ENCODE data around the gene FBXL17. TPM values are rescaled to one million over a fixed set of nuclear protein-coding genes. Genes with fewer than 3 reads are reported as not detected.
A peak's percentile ranks its signal among the peaks of the same experiment; 100 is the strongest.

Gene FBXL17
- total and polyA plus RNA-seq, 9 of the 15 experiments (the other 6 are each of a cell fraction or from before 2014, with no cell fraction given) = 0.32 to 5.4 (median 1.8) TPM

DNA sequence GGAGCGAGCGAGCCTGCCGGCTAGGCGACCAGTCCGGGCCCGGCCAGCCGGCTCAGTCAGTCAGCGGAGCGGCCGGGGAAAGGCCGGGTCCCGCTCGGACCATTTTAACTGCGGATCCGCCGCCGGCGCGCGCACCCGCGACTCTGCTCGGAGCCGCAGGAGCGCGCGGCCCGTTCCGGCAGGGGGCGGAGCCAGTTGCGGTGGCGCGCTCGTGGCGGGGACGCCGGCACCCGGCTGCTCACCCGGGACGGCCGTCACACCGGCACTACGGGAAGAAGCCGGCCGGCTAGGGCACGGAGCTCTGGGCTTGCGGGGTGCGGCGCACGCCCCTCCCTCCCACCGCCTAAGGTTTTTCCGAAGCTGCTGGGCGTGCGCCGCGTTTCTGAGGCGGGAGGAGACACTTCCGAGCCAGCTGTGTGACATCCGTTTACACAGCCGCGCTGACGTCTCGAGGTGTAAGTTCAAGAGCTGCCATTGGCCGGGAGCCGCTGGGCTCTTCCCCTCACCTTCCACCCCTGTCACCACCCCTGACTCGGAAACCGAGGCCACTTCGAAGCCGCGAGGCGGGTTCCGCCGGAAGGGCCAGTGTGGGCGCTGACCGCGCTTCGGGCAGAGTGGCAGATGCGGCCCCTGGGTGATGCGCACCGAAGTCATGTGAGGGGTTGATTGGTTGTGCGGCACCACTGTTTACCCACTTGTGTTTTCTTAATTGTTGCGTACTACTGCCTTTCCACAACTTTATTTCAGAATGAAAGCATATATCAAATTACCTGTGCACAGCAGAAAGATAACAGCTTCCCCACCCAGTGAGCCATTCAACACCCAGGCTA lies at the start of gene FBXL17 (continued):
- peak; percentile 64; the same call in 1 of the 2 replicates for TF ChIP-seq MTA3 (IDR thresholded peaks at IDR 0.05; ENCODE audit: borderline replicate concordance)
- no peak for TF ChIP-seq MEF2D (tag; conservative IDR thresholded peaks at IDR 0.05; ENCODE audit: low read depth)
- peak in 1 of 2 experiments; percentile 54; a peak in 2 of 4 replicates for TF ChIP-seq FOXK2 (conservative IDR thresholded peaks at IDR 0.05 in 1 of 2, IDR thresholded peaks at IDR 0.05 in 1 of 2; ENCODE audit: low read depth in 2 of 2)
- TF ChIP-seq, protein P1, sequence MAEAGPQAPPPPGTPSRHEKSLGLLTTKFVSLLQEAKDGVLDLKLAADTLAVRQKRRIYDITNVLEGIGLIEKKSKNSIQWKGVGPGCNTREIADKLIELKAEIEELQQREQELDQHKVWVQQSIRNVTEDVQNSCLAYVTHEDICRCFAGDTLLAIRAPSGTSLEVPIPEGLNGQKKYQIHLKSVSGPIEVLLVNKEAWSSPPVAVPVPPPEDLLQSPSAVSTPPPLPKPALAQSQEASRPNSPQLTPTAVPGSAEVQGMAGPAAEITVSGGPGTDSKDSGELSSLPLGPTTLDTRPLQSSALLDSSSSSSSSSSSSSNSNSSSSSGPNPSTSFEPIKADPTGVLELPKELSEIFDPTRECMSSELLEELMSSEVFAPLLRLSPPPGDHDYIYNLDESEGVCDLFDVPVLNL (CRISPR knock-in tag; IDR thresholded peaks at IDR 0.05; ENCODE audit: low read depth) = no peak
- TF ChIP-seq, protein P2, sequence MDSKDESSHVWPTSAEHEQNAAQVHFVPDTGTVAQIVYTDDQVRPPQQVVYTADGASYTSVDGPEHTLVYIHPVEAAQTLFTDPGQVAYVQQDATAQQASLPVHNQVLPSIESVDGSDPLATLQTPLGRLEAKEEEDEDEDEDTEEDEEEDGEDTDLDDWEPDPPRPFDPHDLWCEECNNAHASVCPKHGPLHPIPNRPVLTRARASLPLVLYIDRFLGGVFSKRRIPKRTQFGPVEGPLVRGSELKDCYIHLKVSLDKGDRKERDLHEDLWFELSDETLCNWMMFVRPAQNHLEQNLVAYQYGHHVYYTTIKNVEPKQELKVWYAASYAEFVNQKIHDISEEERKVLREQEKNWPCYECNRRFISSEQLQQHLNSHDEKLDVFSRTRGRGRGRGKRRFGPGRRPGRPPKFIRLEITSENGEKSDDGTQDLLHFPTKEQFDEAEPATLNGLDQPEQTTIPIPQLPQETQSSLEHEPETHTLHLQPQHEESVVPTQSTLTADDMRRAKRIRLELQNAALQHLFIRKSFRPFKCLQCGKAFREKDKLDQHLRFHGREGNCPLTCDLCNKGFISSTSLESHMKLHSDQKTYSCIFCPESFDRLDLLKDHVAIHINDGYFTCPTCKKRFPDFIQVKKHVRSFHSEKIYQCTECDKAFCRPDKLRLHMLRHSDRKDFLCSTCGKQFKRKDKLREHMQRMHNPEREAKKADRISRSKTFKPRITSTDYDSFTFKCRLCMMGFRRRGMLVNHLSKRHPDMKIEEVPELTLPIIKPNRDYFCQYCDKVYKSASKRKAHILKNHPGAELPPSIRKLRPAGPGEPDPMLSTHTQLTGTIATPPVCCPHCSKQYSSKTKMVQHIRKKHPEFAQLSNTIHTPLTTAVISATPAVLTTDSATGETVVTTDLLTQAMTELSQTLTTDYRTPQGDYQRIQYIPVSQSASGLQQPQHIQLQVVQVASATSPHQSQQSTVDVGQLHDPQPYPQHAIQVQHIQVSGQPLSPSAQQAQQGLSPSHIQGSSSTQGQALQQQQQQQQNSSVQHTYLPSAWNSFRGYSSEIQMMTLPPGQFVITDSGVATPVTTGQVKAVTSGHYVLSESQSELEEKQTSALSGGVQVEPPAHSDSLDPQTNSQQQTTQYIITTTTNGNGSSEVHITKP (IDR thresholded peaks at IDR 0.05; ENCODE audit: partially characterized antibody) = no peak
- TF ChIP-seq U2AF1 (optimal IDR thresholded peaks at IDR 0.05; ENCODE audit: low read depth, low read length) = peak; percentile 4
- TF ChIP-seq COPS2 (conservative IDR thresholded peaks at IDR 0.05) = no peak
- no peak for TF ChIP-seq MIER1 (IDR thresholded peaks at IDR 0.05; ENCODE audit: low read depth)
- TF ChIP-seq RUNX1 (IDR thresholded peaks at IDR 0.05; ENCODE audit: low read depth) = no peak
- TF ChIP-seq, protein P3, sequence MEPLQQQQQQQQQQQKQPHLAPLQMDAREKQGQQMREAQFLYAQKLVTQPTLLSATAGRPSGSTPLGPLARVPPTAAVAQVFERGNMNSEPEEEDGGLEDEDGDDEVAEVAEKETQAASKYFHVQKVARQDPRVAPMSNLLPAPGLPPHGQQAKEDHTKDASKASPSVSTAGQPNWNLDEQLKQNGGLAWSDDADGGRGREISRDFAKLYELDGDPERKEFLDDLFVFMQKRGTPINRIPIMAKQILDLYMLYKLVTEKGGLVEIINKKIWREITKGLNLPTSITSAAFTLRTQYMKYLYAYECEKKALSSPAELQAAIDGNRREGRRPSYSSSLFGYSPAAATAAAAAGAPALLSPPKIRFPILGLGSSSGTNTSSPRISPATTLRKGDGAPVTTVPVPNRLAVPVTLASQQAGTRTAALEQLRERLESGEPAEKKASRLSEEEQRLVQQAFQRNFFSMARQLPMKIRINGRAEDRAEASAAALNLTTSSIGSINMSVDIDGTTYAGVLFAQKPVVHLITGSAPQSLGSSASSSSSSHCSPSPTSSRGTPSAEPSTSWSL (CRISPR knock-in tag; IDR thresholded peaks at IDR 0.05; ENCODE audit: borderline replicate concordance) = no peak
- TF ChIP-seq, protein P4, sequence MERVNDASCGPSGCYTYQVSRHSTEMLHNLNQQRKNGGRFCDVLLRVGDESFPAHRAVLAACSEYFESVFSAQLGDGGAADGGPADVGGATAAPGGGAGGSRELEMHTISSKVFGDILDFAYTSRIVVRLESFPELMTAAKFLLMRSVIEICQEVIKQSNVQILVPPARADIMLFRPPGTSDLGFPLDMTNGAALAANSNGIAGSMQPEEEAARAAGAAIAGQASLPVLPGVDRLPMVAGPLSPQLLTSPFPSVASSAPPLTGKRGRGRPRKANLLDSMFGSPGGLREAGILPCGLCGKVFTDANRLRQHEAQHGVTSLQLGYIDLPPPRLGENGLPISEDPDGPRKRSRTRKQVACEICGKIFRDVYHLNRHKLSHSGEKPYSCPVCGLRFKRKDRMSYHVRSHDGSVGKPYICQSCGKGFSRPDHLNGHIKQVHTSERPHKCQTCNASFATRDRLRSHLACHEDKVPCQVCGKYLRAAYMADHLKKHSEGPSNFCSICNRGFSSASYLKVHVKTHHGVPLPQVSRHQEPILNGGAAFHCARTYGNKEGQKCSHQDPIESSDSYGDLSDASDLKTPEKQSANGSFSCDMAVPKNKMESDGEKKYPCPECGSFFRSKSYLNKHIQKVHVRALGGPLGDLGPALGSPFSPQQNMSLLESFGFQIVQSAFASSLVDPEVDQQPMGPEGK (CRISPR knock-in tag; IDR thresholded peaks at IDR 0.05; ENCODE audit: borderline replicate concordance) = no peak
- TF ChIP-seq HNRNPLL (IDR thresholded peaks at IDR 0.05; ENCODE audit: low read depth, low read length, poor library complexity, severe bottlenecking) = peak; percentile 73
- TF ChIP-seq FOXA3 (CRISPR knock-in tag; conservative IDR thresholded peaks at IDR 0.05 in 1 of 2, IDR thresholded peaks at IDR 0.05 in 1 of 2) = peak in 1 of 2 experiments; percentile 72; a peak in 1 of 4 replicates
- peak in 1 of 2 experiments; percentile 70; a peak in 1 of 4 replicates for TF ChIP-seq KDM4B (IDR thresholded peaks at IDR 0.05; ENCODE audit: borderline replicate concordance in 2 of 2, low read depth in 1 of 2)
- TF ChIP-seq, protein P5, sequence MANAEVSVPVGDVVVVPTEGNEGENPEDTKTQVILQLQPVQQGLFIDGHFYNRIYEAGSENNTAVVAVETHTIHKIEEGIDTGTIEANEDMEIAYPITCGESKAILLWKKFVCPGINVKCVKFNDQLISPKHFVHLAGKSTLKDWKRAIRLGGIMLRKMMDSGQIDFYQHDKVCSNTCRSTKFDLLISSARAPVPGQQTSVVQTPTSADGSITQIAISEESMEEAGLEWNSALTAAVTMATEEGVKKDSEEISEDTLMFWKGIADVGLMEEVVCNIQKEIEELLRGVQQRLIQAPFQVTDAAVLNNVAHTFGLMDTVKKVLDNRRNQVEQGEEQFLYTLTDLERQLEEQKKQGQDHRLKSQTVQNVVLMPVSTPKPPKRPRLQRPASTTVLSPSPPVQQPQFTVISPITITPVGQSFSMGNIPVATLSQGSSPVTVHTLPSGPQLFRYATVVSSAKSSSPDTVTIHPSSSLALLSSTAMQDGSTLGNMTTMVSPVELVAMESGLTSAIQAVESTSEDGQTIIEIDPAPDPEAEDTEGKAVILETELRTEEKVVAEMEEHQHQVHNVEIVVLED (CRISPR knock-in tag; IDR thresholded peaks at IDR 0.05) = peak; percentile 70; the same call in 1 of the 2 replicates

All from K562 (cell line).